HG03520 (cell line): ENCODE measurements around the gene USP22.

Experiments
- ATAC-seq: cut with Tn5 transposase; IDR thresholded peaks from one replicate; pipeline ENCODE4 v1.9.1; 2021; ENCODE audit warnings: mild to moderate bottlenecking, moderate library complexity; ENCODE audit not compliant: unreplicated experiment

USP22 gene

DNA sequence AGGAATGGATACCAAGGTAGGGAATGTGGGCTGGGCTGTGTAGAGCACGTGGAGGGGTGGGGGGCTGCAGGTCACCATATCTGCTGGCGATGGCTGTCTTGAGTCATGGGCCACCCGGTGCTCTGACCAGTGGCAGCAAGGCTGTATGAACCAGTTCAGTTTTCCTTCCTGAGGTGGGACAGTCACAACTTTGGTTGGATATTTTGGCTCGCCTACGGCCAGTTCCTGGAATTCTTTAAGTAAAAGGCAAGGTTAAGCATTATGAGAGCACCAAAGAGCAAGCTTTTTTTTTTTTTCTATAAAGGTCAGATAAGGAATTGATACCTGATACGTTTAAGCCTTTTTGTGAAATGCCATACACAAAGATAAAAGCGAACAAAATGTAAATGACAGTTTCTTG is 81.9 kb downstream of the USP22 start:
- ATAC-seq = no peak

- ATAC-seq = no peak
These were observed 87.1 kb downstream of the USP22 start for GRCh38 chr17:20955427-20956323.

DNA sequence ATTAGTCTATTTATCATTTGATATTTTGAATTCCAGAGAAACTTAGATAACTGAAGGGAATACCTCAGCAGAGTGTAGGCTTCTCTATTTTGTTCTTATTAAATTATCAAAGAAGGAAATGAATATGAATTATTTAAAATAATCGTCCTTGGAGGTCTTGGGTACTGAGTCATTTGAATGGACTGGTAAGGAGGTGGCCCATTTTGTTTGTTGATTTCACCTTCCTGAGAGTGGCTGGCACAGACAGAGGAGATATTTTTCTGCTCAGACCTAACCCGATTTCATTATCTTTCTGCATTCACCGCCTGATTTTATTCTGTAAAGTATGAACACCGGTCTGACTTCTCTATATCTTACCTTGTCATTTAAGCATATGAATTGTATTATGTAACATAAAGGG is 88.0 kb downstream of the USP22 start:
- no peak for ATAC-seq

DNA sequence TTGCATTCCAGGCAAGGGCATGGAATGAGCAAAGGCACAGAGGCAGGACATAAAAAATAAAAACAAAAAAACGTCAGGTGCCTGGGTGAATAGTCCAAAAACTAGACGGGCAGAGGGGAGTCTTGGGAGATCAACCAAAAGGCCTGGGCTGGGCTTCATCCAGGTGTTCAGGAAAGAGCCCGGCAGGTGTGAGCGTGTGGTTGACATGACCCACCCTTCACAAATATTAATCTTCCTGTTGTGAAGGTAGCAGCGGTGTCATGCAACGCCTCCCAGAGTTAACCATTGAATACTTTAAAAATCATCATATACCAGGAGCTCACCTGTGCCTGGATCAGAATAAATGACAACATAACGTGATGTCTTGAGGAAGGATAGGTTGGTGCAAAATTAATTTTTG is 90.6 kb downstream of the USP22 start:
- no peak for ATAC-seq
